Stimulated activated CD4-positive, alpha-beta T cell treated with anti-CD3 and anti-CD28 coated beads, Interleukin-2, amount 100 ng/mL, for 48 hours (primary cell): ENCODE data around the gene TJAP1.
A peak's percentile ranks its signal among the peaks of the same experiment; 100 is the strongest.

Experiments
- DNase-seq, 2 donors: peaks; one replicate each; pipeline ENCODE4 v3.0.0-alpha.2; 2020

TJAP1 gene, protein sequence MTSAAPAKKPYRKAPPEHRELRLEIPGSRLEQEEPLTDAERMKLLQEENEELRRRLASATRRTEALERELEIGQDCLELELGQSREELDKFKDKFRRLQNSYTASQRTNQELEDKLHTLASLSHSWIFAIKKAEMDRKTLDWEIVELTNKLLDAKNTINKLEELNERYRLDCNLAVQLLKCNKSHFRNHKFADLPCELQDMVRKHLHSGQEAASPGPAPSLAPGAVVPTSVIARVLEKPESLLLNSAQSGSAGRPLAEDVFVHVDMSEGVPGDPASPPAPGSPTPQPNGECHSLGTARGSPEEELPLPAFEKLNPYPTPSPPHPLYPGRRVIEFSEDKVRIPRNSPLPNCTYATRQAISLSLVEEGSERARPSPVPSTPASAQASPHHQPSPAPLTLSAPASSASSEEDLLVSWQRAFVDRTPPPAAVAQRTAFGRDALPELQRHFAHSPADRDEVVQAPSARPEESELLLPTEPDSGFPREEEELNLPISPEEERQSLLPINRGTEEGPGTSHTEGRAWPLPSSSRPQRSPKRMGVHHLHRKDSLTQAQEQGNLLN

DNA sequence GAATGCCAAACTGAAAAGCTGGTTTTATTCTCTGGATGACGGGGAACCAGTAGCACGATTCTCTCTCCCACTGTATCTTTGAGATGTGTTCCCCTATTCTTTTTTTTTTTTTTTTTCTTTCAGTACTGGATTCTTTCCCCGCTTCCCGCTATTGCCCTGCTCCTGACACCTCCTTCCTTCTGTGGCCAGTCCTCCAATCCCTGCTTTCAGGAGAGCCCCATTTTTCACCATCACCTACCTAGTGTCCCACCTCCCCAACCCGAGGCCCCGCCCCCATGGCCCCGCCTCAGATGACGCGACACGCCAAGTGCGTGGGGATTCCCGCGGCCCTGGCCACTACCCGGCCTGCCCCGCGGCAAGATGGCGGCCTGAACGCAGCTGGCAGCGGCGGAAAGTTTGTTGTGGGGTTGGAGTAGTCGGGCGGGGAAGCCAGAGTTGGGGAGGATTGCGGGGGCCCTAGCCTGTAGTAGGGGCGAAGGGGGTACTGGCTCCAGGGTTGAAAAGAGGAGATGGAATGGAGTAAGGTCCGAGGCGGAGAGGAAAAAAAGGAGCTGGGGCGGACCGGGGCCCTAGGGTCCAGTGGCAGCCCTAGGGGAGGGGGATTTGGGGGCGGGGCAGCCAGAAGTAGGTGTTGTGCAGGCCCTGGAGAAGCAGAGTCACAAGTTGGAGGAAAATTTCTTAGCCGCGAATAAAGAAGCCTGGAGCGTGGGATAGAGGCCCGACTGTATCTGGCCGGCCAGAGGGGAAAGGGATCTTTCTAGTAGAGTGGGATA lies at the start of gene TJAP1:
TJAP1 (plus strand) TSS at position 336 of the 773 bp plus-strand sequence. CDS start 21,432 bp downstream, outside the sequence.
- peak; percentile 99 for DNase-seq

DNA sequence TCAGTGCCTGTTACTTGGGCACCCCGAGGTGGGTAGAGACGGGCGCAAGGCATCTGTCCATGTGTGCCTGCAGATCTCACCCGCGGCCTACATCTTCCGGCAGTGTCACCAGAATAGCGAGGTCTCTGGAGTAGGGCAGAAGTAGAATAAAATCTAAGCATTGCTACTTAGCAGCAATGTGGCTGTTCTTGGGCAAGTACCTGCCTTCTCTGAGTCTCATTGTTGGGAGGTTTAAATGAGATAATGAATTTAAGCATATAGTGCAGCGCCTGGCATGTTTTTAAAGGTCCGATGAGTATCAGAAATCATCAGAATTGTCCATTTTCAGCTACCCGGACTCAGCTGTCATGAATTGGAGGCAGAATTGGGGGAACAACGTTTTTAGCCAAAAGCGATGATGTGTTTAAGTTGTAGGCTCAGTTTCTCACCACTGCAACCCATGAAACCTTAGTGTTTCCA lies 49.2 kb upstream of the TJAP1 start:
- no peak for DNase-seq

DNA sequence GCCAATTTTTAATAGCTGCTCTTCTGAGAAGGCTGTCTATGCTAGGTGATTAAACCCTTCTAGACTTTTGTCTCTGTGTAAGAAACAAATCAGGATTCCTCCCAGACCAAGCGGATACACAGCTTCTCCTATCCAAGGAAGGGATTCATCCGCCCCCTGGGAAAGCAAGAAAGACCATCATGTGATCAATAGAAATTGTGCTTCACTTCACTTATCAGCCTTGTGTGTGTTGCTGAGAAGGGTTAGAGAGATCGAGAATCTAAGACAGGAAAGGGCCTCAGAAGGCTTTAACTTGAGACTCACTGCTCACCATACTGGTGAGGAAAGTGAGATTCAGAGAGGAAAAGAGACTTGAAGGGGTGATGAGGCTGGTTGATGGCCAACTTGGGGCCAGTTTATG lies 48.5 kb upstream of the TJAP1 start:
- DNase-seq: no peak

DNA sequence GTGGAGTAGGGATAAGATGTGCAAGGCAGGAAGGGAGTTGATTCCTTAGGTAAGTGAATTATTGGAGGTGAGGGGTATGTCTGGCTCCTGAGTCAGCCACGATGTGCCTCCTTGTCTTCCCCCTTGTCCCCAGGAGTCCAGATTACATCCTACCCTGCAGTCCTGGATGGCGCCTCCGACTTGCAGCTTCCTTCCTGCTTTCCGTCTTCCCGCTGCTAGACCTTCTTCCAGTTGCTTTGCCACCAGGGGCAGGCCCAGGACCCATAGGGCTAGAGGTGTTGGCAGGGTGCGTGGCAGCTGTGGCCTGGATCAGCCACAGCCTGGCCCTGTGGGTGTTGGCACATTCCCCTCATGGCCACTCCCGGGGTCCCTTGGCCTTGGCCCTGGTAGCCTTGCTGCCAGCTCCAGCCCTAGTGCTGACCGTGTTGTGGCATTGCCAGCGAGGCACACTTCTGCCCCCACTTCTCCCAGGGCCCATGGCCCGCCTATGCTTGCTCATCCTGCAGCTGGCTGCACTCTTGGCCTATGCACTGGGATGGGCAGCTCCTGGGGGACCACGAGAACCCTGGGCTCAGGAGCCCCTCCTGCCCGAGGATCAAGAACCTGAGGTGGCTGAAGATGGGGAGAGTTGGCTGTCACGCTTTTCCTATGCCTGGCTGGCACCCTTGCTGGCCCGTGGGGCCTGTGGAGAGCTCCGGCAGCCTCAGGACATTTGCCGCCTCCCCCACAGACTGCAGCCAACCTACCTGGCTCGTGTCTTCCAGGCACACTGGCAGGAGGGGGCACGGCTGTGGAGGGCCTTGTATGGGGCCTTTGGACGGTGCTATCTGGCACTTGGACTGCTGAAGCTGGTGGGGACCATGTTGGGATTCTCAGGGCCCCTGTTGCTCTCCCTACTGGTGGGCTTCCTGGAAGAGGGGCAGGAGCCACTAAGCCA lies 45.1 kb upstream of the TJAP1 start:
- no peak for DNase-seq

DNA sequence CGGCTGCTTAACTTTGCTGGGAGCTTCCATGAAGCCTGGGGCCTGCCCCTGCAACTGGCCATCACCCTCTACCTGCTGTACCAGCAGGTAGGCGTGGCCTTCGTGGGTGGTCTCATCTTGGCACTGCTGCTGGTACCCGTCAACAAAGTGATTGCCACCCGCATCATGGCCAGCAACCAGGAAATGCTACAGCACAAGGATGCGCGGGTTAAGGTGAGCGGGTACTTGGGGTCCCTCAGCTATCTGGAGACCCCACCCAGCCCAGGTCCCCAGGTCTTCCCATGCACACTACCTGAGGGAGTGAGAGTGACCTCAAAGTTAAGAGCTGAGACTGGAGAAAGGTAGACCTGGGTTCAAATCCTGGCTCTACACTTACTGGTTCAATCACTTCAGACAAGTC lies 44.2 kb upstream of the TJAP1 start:
- DNase-seq: no peak

DNA sequence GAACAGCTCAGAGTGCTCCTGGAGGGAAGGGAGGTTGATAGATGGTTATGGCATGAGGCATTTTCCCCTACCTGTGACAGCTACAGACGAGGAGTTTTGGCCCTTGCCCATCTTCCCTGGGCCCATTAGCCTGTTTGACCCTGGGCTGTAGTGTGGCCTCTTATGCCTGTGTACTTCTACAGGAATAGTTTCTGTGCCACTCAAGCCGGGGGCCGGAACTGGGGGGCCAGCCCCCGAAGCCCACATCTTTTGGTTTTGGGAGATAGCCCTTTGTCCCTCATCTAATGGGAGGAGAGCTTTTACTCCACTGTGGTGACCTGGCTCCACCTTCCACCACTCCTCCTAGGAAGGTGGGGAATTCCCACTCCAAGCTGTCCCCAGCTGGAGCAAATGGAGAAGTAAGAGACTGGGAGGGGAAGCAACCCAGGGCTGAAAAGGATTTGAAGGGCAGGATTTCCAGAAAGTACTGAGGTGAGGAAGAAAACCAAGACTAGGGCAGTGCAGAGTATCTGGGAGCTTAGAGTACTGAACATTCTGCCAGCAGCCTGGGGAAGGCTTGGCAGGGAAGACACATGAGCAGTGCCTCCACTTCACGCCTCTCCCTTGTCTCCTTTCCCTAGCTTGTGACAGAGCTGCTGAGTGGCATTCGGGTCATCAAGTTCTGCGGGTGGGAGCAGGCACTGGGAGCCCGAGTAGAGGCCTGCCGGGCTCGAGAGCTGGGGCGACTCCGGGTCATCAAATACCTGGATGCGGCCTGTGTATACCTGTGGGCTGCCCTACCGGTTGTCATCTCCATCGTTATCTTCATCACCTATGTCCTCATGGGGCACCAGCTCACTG lies 43.1 kb upstream of the TJAP1 start:
- DNase-seq: no peak

DNA sequence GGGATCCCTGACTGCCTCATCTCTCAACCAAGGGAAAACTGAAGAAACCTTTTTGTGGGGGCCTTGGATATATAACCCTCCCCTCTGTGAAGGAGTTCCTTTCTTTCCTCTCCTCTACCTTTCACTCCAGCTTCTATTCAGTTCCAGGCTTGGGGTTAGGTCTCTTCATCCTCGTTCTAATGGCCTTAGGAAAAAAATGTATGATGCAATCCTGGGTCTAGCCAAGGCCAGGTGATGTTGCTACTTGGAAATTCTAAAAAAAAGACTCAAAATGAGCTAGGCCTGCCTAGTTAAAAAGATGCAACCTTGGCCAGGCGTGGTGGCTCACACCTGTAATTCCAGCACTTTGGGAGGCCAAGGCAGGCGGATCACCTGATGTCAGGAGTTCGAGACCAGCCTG lies 42.4 kb upstream of the TJAP1 start:
- DNase-seq: no peak

DNA sequence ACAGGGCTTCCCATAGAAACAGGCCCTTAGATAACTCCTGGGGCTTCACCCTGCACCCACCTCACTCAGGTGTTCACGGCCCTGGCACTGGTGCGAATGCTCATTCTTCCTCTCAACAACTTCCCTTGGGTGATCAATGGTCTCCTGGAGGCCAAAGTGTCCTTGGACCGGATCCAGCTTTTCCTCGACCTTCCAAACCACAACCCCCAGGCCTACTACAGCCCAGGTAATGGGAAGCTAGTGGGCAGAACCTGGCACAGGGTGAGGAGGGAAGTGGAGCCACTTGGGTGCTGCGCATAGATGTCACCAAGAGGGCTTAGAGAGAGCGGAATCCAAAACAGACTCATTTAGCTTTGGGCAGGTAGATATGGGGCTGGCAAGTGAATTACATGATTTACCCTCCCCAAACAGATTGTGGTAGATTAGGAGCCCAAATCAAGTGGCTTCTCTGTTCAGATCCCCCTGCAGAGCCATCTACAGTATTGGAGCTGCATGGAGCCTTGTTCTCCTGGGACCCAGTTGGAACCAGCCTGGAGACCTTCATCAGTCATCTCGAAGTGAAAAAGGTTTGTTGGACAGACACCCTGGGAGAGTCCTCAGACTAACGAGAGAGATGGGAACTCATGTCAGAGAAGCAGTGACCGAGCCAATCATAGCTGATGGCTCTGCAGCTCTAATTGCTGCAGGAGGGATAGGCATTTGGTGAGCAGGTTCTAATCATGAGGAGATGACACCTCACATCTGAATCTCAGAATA lies 41.5 kb upstream of the TJAP1 start:
- DNase-seq: no peak

DNA sequence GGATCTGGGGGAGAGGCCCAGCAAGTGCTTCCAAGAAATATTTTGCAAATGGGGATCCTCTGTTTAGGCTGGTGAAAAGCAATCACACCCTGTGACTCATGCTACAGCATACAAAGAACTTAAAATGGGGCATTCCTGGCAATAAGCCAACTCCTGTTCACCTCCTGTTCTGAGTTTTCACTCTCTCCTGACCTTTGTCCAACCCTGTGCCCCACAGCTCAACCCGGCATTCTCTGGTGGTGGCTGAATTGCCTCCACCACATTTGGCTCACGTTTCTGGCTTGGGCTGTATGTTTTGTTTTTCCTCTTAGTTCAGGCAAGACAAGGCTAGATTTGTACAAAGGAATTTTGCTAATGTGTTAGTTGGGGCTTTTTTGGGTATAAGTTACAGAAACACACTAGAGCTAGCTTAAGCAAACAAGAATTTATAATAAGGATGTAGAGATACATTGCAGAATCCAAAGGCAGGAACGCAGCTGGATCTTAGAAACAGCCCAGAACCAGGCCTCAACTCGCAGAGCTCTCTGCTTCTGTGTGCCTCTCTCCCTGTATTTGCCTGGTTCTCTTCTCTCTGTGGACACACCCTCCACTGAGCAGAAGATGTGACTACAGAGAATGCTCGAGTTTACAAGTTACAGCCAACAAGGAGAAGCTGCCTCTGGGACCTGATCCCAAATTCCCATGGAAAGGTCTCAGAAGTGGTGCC lies 40.6 kb upstream of the TJAP1 start:
- no peak for DNase-seq

DNA sequence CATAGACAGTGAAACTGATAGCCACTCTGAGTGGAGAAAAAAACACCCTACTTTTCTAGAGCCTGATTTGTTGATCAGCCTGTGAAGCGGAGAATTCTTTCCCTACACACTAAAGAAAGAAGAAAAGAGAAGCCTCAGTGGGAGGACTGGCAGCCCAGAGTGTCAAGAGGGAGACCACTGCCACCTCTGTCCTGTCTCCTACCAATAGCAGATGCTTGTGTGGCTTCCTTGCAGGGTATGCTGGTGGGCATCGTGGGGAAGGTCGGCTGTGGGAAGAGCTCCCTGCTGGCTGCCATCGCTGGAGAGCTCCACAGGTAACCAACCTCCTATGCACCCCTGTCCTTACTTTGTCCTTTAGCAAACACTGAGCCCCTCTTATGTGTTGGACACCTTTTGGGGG lies 39.7 kb upstream of the TJAP1 start:
- no peak for DNase-seq

DNA sequence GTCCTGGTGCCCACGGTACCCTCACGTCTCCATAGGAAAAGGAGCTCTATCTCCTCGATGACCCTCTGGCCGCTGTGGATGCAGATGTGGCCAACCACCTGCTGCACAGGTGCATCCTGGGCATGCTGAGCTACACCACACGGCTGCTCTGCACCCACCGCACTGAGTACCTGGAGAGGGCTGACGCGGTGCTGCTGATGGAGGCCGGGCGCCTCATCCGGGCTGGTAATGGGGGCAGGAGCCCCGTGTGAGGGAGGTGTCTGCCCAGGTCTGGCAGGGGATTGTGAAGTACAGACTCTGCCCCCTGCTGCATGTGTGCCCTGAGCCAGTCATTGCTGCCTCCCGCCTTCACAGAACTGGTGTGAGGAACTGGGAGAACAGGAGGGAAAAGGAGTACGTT lies 34.4 kb upstream of the TJAP1 start:
- no peak for DNase-seq

DNA sequence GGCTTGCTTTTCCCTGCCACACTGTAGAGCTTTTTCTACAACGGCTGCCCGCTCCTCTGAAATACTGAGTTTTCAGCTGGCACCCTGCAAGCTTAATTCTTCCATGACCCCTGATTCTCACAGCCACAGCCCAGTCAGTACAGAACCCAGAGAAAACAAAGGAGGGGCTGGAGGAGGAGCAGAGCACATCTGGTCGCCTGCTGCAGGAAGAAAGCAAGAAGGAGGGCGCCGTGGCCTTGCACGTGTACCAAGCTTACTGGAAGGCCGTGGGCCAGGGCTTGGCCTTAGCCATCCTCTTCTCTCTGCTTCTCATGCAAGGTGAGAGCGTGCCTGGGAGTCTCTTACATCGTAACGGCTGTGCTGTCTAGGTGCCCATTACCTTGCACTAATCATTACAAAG lies 33.3 kb upstream of the TJAP1 start:
- no peak for DNase-seq

DNA sequence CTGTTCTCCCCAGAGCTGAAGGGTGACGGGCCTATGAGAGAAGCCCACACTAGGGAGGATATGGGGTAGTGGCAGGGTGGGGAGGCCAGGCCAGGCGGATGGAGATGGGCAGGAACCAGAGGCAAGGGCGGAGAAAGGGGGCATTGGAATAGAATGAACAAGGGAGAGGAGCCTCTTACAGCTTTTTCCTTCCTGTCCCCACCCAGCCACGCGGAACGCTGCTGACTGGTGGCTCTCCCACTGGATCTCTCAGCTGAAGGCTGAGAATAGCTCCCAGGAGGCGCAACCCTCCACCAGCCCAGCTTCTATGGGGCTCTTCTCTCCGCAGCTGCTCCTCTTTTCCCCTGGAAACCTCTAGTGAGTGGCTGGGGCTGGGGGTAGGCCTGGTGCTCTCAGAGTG lies 32.8 kb upstream of the TJAP1 start:
- DNase-seq: no peak

DNA sequence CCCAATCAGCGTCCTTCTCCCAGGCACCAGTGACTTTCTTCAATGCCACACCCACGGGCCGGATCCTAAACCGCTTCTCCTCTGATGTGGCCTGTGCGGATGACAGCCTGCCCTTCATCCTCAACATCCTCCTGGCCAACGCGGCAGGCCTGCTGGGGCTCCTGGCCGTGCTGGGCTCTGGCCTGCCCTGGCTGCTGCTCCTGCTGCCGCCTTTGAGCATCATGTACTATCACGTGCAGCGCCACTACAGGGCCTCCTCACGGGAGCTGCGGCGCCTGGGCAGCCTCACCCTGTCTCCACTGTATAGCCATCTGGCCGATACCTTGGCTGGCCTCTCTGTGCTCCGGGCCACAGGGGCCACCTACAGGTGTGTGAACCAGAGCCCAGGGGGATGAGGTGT lies 31.8 kb upstream of the TJAP1 start:
- DNase-seq: no peak

DNA sequence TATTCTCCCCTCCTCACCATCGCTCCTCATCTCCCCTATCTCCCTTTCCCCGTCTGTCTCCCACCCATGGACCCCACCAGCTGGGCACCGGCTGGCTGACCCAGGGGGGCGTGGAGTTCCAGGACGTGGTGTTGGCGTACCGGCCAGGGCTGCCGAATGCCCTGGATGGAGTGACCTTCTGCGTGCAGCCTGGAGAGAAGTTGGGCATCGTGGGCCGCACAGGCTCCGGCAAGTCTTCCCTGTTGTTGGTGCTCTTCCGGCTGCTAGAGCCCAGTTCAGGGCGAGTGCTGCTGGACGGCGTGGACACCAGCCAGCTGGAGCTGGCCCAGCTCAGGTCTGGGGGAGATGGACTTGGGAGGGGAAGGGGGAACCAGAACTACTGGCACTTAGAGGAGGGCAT lies 29.8 kb upstream of the TJAP1 start:
- no peak for DNase-seq

DNA sequence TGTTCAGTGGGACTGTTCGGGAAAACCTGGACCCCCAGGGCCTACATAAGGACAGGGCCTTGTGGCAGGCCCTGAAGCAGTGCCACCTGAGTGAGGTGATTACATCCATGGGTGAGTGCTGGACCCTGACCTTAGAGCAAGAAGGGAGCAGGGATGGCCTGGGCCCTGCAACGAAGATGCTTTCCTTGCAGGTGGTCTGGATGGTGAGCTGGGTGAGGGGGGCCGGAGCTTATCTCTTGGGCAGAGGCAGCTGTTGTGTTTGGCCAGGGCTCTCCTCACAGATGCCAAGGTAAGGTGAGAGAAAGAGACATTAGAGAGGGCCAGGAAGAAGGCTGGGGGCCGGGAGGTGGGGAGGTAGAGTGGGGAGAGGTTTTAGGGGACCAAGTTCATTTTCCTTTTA lies 28.5 kb upstream of the TJAP1 start:
- no peak for DNase-seq

DNA sequence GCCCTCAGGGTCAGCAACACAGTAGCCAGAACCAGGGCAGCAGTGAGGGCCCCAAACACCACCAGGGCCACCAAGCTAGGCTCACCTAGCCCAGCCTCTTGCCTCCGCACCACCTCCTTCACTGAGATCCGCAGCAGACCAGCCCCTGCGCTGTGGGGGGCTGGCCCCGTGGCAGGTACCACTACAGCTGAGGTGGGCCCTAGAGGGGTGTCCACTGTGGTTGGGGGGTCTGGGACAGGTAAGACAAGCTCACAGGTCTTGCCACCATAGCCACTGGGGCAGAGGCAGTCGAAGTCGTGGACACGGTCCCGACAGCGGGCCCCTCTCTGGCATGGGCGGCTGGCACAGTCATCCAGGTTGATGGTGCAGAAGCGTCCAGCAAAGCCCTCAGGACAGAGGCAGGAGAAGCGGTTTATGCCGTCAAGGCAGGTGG lies 26.7 kb upstream of the TJAP1 start:
- no peak for DNase-seq

DNA sequence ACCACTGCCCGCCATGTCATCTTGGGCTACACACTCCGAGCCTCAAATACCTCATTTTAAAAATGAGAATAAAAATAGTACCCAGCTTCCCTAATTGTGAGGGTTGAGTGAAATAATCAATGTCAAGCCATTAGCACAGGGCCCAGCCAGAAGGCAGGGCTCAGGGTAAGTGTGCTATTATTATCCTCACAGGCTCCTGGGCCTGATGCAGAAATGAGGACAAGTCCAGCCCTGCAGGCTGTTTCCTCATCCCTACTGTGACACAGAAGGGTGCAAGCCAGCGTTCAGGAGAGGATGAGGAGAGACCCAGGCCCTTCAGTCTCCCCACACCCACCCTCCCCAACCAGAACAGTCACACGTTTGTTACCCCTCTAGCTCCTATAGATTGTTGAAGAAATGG lies 26.0 kb upstream of the TJAP1 start:
- DNase-seq: no peak

DNA sequence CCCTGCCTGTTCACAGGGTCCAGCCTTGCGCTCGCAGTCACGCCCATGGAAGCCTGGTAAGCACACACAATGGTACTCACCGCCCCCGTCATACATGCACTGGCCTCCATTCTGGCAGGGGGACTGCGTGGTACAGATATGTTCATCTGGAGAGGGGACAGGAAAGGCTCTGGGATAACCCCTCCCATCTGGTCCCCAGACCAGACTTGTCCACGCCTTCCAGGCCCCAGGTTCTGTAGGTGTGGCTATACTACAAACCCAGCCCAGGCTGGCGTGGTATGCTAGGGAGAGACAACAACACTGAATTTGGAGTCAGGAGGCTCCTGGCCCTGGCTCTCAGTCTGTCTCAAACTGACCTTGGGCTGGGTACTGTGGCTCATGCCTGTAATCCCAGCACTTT lies 25.4 kb upstream of the TJAP1 start:
- no peak for DNase-seq

DNA sequence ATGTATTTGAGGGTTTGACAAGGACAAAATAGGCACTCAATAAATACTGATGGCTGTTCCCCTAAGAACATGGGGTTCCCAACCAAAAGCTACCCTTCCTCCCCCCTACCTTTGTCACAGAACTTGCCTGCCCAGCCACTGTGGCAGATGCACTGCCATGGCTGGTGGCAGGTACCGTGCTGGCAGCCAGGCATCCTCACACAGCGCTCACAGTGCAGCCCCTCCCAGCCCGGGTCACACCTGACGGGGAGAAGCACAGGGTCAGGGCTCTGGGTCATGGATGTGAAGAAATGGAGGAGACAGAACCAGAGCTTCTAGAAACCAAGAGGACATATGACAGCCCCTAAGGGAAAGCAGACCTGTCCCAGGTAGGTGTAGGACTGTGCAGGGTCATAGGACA lies 24.5 kb upstream of the TJAP1 start:
- no peak for DNase-seq
